ENCODE measurements around the gene HSPH1. TPM values are rescaled to one million over a fixed set of nuclear protein-coding genes. Genes with fewer than 3 reads are reported as not detected.

The HSPH1 gene
- total and polyA plus RNA-seq, 2 of the 8 experiments (the other 6 are each of a cell fraction or from before 2014, with no cell fraction given) = 14.2 to 145 TPM

DNA sequence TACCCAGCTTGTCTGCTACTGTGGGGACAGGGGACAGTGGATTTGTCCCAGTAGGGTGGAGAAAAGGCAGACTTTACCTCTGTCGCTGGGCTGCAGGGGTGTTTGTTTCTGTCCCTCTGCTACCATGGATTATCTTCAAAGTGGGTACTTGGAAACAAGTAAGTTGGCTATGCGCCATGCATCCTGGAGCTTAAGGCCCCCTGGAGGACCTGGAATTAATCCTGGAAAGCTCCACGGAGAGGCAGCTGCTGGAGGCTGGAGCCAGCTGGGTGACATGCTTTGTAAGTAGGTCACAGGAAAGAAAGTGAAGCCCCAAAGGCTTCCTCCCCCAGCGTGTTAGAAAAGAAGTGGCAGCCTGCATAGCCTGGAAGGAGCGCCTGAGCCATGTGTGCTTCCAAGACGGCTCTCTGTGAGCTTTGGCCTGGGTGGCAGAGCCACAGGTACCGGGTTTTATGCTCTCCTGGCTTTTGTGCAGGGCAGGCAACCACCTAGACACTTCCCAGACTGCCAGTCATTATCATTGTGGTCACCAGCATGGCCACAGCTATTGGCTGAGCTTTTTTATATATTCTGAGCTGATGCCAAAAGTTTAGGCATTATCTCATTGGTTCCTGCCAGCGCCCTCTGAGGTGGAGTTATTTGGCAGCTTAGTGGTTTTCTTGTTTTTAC, 47.6 kb upstream of the HSPH1 start:
- no peak overlapping the region for H3K56ac ChIP-seq (replicated peaks; ENCODE audit: insufficient read length, low read depth, low read length)
- no peaks in the 10 kb centered on the region; the same call in 1 of the 2 replicates for H3K23me2 ChIP-seq (ENCODE audit: low read depth, low read length)
- H3K18ac ChIP-seq (ENCODE audit: extremely low read depth, low read length) = no peak overlapping the region; the same call in 1 of the 2 replicates
- 0 out of 2 replicates have a peak overlapping the region, but pooled peaks have one; percentile 32 for H2BK20ac ChIP-seq (ENCODE audit: low read length)
- H3K4me3 ChIP-seq (ENCODE audit: extremely low read depth in 1 of 4, insufficient read depth in 2 of 4, low read depth in 3 of 4, low read length in 4 of 4) = no peak overlapping the region
- DNase-seq (ENCODE audit: low read depth in 1 of 2, low spot score in 2 of 2) = no peak
- H3K23ac ChIP-seq (ENCODE audit: insufficient read length) = no peak overlapping the region
- WGBS, 2 experiments (ENCODE audit: extremely low coverage in 1 of 2, insufficient coverage in 1 of 2, insufficient read length in 1 of 2, insufficient replicate concordance in 2 of 2, low coverage in 1 of 2, low lambda C conversion rate in 2 of 2, missing lambda C conversion rate in 1 of 2) = 62% methylated on average over 8 of the region's 8 CpGs; no CpG with 5 or more reads in 1 of the 2 experiments
- H4K5ac ChIP-seq (ENCODE audit: insufficient read length, low read depth, low read length) = no peak overlapping the region
- no peak overlapping the region for H2BK15ac ChIP-seq (ENCODE audit: low read length)
- no peak overlapping the region for H2AK5ac ChIP-seq (ENCODE audit: low read depth, low read length)
- FAIRE-seq = no peak
- no peak overlapping the region for H2BK5ac ChIP-seq (ENCODE audit: low read depth, low read length)
- H3K14ac ChIP-seq (ENCODE audit: insufficient read length) = no peak overlapping the region
- no peaks in the 10 kb centered on the region for H3K36me3 ChIP-seq (ENCODE audit: control insufficient read depth in 2 of 4, insufficient read depth in 4 of 4, low read length in 3 of 4)
- no peak overlapping the region for H2BK120ac ChIP-seq (replicated peaks; ENCODE audit: low read depth, low read length)
- no peak overlapping the region for H4K91ac ChIP-seq (replicated peaks; ENCODE audit: insufficient read length, low read length)
- H3K79me1 ChIP-seq (ENCODE audit: low read depth, low read length) = no peaks in the 10 kb centered on the region
- H3K4me2 ChIP-seq (ENCODE audit: insufficient read depth in 1 of 2, low read depth in 2 of 2, low read length in 2 of 2) = no peak overlapping the region; a peak in 1 of 4 replicates
- H3K79me2 ChIP-seq (ENCODE audit: control insufficient read depth in 1 of 2, insufficient read depth in 2 of 2, low read length in 2 of 2) = no peaks in the 10 kb centered on the region
- no peak overlapping the region for H4K8ac ChIP-seq (ENCODE audit: extremely low read depth, insufficient read depth, low read length)
- H3K4ac ChIP-seq (replicated peaks; ENCODE audit: insufficient read length, low read depth, low read length) = no peak overlapping the region
- no peaks in the 10 kb centered on the region for H3K27me3 ChIP-seq (replicated peaks in 1 of 4; ENCODE audit: control insufficient read depth in 3 of 4, extremely low read depth in 1 of 4, insufficient read depth in 3 of 4, low read length in 3 of 4)
- H3K4me1 ChIP-seq (replicated peaks in 1 of 4; ENCODE audit: control insufficient read depth in 3 of 4, insufficient read depth in 4 of 4, low read length in 3 of 4) = peaks cover 0 to 12% (median 6%) of the 10 kb centered on the region in 4 experiments; a peak in 5 of 7 replicates
- H3K9me3 ChIP-seq (ENCODE audit: insufficient read depth in 2 of 2, low read depth in 1 of 2, low read length in 1 of 2) = no peaks in the 10 kb centered on the region
- no peak overlapping the region; a peak in 1 of 7 replicates for H3K9ac ChIP-seq (replicated peaks in 1 of 4; ENCODE audit: extremely low read depth in 1 of 4, low read depth in 3 of 4, low read length in 3 of 4)
- ChIA-PET CTCF (ENCODE audit: partially characterized antibody) (interaction anchor here (0.7 to 2.5 kb wide), 6 partner anchors 8 to 212 kb away, joined by 3 to 8 read pairs (median 4); no protein-coding TSS in a partner anchor), POLR2A (ENCODE audit: partially characterized antibody) (interaction anchor here (1.0 kb wide), 1 partner anchor 8 kb away, joined by 3 read pairs; no protein-coding TSS in a partner anchor)
- peak overlapping the region; percentile 74; the same call in 1 of the 2 replicates for H2AFZ ChIP-seq (ENCODE audit: low read length)
- no peak overlapping the region for H3K27ac ChIP-seq (ENCODE audit: low read depth, low read length)
- H4K20me1 ChIP-seq (replicated peaks in 1 of 2; ENCODE audit: control insufficient read depth in 1 of 2, insufficient read depth in 2 of 2, low read length in 2 of 2) = no peaks in the 10 kb centered on the region
- no peak overlapping the region; the same call in 1 of the 2 replicates for H2BK12ac ChIP-seq (ENCODE audit: low read depth, low read length)
- TF ChIP-seq CBX8 (IDR thresholded peaks at IDR 0.05; ENCODE audit: borderline replicate concordance, low read depth, low read length) (no peak), RBBP5 (IDR thresholded peaks at IDR 0.05; ENCODE audit: borderline replicate concordance, low read depth, low read length) (no peak), USF2 (IDR thresholded peaks at IDR 0.05; ENCODE audit: low read length) (no peak), SAP30 (IDR thresholded peaks at IDR 0.05; ENCODE audit: insufficient read depth, insufficient replicate concordance, low read length) (no peak), POLR2AphosphoS5 (IDR thresholded peaks at IDR 0.05; ENCODE audit: low read depth, low read length) (no peak)

Data from H1 (cell line).